CD4-positive, alpha-beta T cell (primary cell): Measurements from ENCODE around the gene COL5A1. TPM values are rescaled to one million over a fixed set of nuclear protein-coding genes. Genes with fewer than 3 reads are reported as not detected.

Experiments used
- ATAC-seq: fragments of 200-7000 bp; cut with Tn5 transposase; one replicate; pipeline ENCODE4 v1.10.0; 2022; ENCODE audit warnings: mild to moderate bottlenecking; ENCODE audit not compliant: poor library complexity
- CTCF ChIA-PET: fragments of 350-600 bp; sonication (Branson Sonifier 250); formaldehyde crosslinking; loops from one replicate; lab custom pipeline; 2021; ENCODE audit warnings: antibody characterized with exemption, inconsistent platforms; lab: Charles Lee
- POLR2A ChIA-PET: fragments of 350-600 bp; sonication (Branson Sonifier 250); formaldehyde crosslinking; loops from one replicate; lab custom pipeline; 2021; ENCODE audit warnings: antibody characterized with exemption, inconsistent platforms; lab: Charles Lee
- DNase-seq, 14 experiments: peaks; one replicate each; pipeline ENCODE4 v3.0.0-alpha.2; 2013 to 2020; ENCODE audit warnings: mixed read lengths in 2 of 14
- H3K27ac ChIP-seq, 2 donors: one replicate each; pipeline versions ENCODE4 v1.5.1 to v1.7.0; 2013; ENCODE audit warnings: low read length in 2 of 2, low read depth in 1 of 2, mild to moderate bottlenecking in 1 of 2
- H3K27me3 ChIP-seq, 2 experiments: 1 replicate in 1 of 2; 2 replicates in 1 of 2; pipeline versions ENCODE4 v1.6.1 to v1.7.0; 2013; ENCODE audit warnings: low read length in 2 of 2, control low read depth in 1 of 2, mild to moderate bottlenecking in 1 of 2, moderate library complexity in 1 of 2; ENCODE audit not compliant: insufficient read depth in 2 of 2, control insufficient read depth in 1 of 2
- H3K36me3 ChIP-seq: one replicate; pipeline ENCODE4 v1.6.1; 2013; ENCODE audit warnings: low read length, control low read depth; ENCODE audit not compliant: insufficient read depth
- H3K4me1 ChIP-seq: one replicate; pipeline ENCODE4 v1.6.1; 2013; ENCODE audit warnings: low read length, control low read depth; ENCODE audit not compliant: insufficient read depth
- H3K4me3 ChIP-seq: one replicate; pipeline ENCODE4 v1.5.1; 2013; ENCODE audit warnings: mild to moderate bottlenecking, low read length, moderate library complexity
- H3K9me3 ChIP-seq, 2 experiments: 1 replicate in 1 of 2; 2 replicates in 1 of 2; pipeline versions ENCODE4 v1.6.1 to v1.7.0; 2013; ENCODE audit warnings: low read length in 2 of 2, mild to moderate bottlenecking in 2 of 2, control low read depth in 1 of 2, moderate library complexity in 1 of 2; ENCODE audit not compliant: control insufficient read depth in 1 of 2, insufficient read depth in 1 of 2
- H3K27ac Mint-ChIP-seq: one replicate; pipeline ENCODE4 v1.8.0; 2020; ENCODE audit warnings: mixed read lengths
- H3K27me3 Mint-ChIP-seq: one replicate; pipeline ENCODE4 v1.8.0; 2021; ENCODE audit warnings: mixed read lengths
- H3K36me3 Mint-ChIP-seq: one replicate; pipeline ENCODE4 v1.8.0; 2021; ENCODE audit warnings: low read depth, mixed read lengths
- H3K4me1 Mint-ChIP-seq: one replicate; pipeline ENCODE4 v1.8.0; 2021; ENCODE audit warnings: low read depth, mixed read lengths
- H3K4me3 Mint-ChIP-seq: one replicate; pipeline ENCODE4 v1.8.0; 2020; ENCODE audit warnings: mild to moderate bottlenecking, mixed read lengths
- H3K9me3 Mint-ChIP-seq: one replicate; pipeline ENCODE4 v1.8.0; 2020; ENCODE audit warnings: mixed read lengths
- intact Hi-C, 2 experiments: fragments of 100-400 bp; cut with DNase I in 1 of 2; cut with micrococcal nuclease in 1 of 2; formaldehyde crosslinking; loops; one replicate each; pipeline versions ENCODE4 v1.15.1 to v1.9.0; 2023 to 2025; cut with DNase I, micrococcal nuclease
- total RNA-seq, 174 experiments: library from RNA in 2 of 174; stranded (reverse) in 2 of 174; gene quantifications; one replicate each; pipeline ENCODE4 v1.2.3 and lab custom pipeline; 2021 to 2026
- TF ChIP-seq, protein P1 (sequence below): fragments of 200-600 bp; IDR thresholded peaks from one replicate; pipeline ENCODE4 v1.8.0; 2022; ENCODE audit warnings: antibody characterized with exemption, mild to moderate bottlenecking

Gene COL5A1
- total RNA-seq, 2 experiments from 2014 or later = 0.41 to 0.50 TPM

GRCh38 chr9:134879664-134880483 lies 238.3 kb downstream of the COL5A1 start:
- H3K36me3 ChIP-seq = no peaks in the 10 kb centered on the region
- peaks cover 0 to 5% of the 10 kb centered on the region in 2 experiments for H3K27me3 ChIP-seq
- H3K9me3 ChIP-seq = no peaks in the 10 kb centered on the region
- no peak overlapping the region for H3K4me3 Mint-ChIP-seq
- DNase-seq = no peak
- H3K36me3 Mint-ChIP-seq = no peaks in the 10 kb centered on the region
- no peak overlapping the region for H3K4me3 ChIP-seq
- no peak for ATAC-seq
- no peak overlapping the region for H3K27ac Mint-ChIP-seq
- ChIA-PET CTCF (no interaction called here), POLR2A (no interaction called here)
- H3K27ac ChIP-seq = no peak overlapping the region
- no peaks in the 10 kb centered on the region for H3K4me1 ChIP-seq
- TF ChIP-seq, protein P1, sequence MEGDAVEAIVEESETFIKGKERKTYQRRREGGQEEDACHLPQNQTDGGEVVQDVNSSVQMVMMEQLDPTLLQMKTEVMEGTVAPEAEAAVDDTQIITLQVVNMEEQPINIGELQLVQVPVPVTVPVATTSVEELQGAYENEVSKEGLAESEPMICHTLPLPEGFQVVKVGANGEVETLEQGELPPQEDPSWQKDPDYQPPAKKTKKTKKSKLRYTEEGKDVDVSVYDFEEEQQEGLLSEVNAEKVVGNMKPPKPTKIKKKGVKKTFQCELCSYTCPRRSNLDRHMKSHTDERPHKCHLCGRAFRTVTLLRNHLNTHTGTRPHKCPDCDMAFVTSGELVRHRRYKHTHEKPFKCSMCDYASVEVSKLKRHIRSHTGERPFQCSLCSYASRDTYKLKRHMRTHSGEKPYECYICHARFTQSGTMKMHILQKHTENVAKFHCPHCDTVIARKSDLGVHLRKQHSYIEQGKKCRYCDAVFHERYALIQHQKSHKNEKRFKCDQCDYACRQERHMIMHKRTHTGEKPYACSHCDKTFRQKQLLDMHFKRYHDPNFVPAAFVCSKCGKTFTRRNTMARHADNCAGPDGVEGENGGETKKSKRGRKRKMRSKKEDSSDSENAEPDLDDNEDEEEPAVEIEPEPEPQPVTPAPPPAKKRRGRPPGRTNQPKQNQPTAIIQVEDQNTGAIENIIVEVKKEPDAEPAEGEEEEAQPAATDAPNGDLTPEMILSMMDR = no peak
- H3K4me1 Mint-ChIP-seq = no peaks in the 10 kb centered on the region
- no peaks in the 10 kb centered on the region for H3K9me3 Mint-ChIP-seq
- intact Hi-C loops = no loop called here
- H3K27me3 Mint-ChIP-seq = peaks cover 8% of the 10 kb centered on the region

- no peaks in the 10 kb centered on the region for H3K9me3 ChIP-seq
- peaks cover 0 to 5% of the 10 kb centered on the region in 2 experiments for H3K27me3 ChIP-seq
- no peaks in the 10 kb centered on the region for H3K36me3 ChIP-seq
- no peak for ATAC-seq
- no peak within 1 kb of the TSS for H3K27ac Mint-ChIP-seq
- intact Hi-C loops = no loop called here
- POLR2A ChIA-PET = no interaction called here
- no peaks in the 10 kb centered on the region for H3K36me3 Mint-ChIP-seq
- CTCF ChIA-PET = no interaction called here
- peak in 1 of 14 experiments; percentile 7 for DNase-seq
- H3K27ac ChIP-seq = no peak within 1 kb of the TSS
- H3K4me1 Mint-ChIP-seq = no peaks in the 10 kb centered on the region
- no peak within 1 kb of the TSS for H3K4me3 Mint-ChIP-seq
- no peaks in the 10 kb centered on the region for H3K4me1 ChIP-seq
- no peak within 1 kb of the TSS for H3K4me3 ChIP-seq
- no peaks in the 10 kb centered on the region for H3K9me3 Mint-ChIP-seq
- TF ChIP-seq, protein P1 = no peak
- peaks cover 5% of the 10 kb centered on the region for H3K27me3 Mint-ChIP-seq
Observed at GRCh38 chr9:134880484-134881312, 239.1 kb downstream of the COL5A1 start, which contains the start of gene FCN2. Gene FCN2, plus strand, starts transcription at chr9:134880810. Its CDS starts 12 bp downstream, at chr9:134880822.

DNA sequence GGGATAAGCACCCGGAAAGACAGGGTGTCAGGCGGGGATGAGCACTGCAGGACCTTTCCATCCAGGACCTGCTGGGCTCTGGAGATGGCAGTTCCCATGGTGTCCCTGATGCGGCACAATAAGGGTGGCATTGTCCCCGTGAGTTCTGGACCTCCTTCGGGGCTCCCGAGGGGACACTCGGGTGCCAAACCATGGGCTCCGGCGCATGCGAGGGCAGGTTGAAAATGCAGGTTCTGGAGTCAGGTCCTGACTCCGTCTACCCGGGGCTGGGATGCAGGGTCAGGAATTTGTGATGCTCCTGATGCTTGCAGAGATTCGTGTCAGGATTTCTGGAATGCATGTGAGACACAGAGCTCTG lies 239.7 kb downstream of the COL5A1 start:
- H3K27ac ChIP-seq = no peak overlapping the region
- no peak overlapping the region for H3K27ac Mint-ChIP-seq
- intact Hi-C loops = no loop called here
- no peak overlapping the region for H3K4me3 Mint-ChIP-seq
- no peaks in the 10 kb centered on the region for H3K36me3 ChIP-seq
- H3K9me3 Mint-ChIP-seq = no peaks in the 10 kb centered on the region
- no peaks in the 10 kb centered on the region for H3K4me1 Mint-ChIP-seq
- H3K27me3 ChIP-seq = peaks cover 0 to 5% of the 10 kb centered on the region in 2 experiments
- H3K4me3 ChIP-seq = no peak overlapping the region
- no peak for ATAC-seq
- H3K4me1 ChIP-seq = no peaks in the 10 kb centered on the region
- TF ChIP-seq, protein P1 = no peak
- POLR2A ChIA-PET = no interaction called here
- peaks cover 7% of the 10 kb centered on the region for H3K27me3 Mint-ChIP-seq
- H3K9me3 ChIP-seq = no peaks in the 10 kb centered on the region
- CTCF ChIA-PET = no interaction called here
- no peak for DNase-seq
- H3K36me3 Mint-ChIP-seq = no peaks in the 10 kb centered on the region
